Loucy (cell line): ENCODE results near the gene C10orf67.

Experiments
- H2AFZ ChIP-seq: fragments of 200-600 bp; sonication (generic); 2 replicates; pipeline ENCODE4 v1.6.0; 2016; ENCODE audit warnings: antibody characterized with exemption, mild to moderate bottlenecking, low read length, moderate library complexity
- H3F3A ChIP-seq: fragments of 200-600 bp; 2 replicates; pipeline ENCODE4 v1.6.0; 2016; ENCODE audit warnings: antibody characterized with exemption, low read depth, mild to moderate bottlenecking
- H3K27me3 ChIP-seq: fragments of 200-600 bp; sonication (generic); 2 replicates; pipeline ENCODE4 v1.6.1; 2014; ENCODE audit warnings: low read length, mild to moderate bottlenecking; ENCODE audit not compliant: insufficient read depth, poor library complexity, severe bottlenecking
- H3K36me3 ChIP-seq: fragments of 200-600 bp; sonication (generic); 2 replicates; pipeline ENCODE4 v1.6.1; 2016; ENCODE audit warnings: low read length; ENCODE audit not compliant: insufficient read depth
- H3K4me1 ChIP-seq: fragments of 200-600 bp; sonication (generic); 2 replicates; pipeline ENCODE4 v1.5.1; 2014; ENCODE audit warnings: low read length, mild to moderate bottlenecking; ENCODE audit not compliant: insufficient read depth, poor library complexity, severe bottlenecking
- H3K4me2 ChIP-seq: fragments of 200-600 bp; sonication (generic); 2 replicates; pipeline ENCODE4 v1.6.0; 2014; ENCODE audit warnings: antibody characterized with exemption, low read length, low read depth, mild to moderate bottlenecking; ENCODE audit not compliant: poor library complexity, severe bottlenecking
- H3K4me3 ChIP-seq: fragments of 200-600 bp; sonication (generic); 2 replicates; pipeline ENCODE4 v1.5.1; 2014; ENCODE audit warnings: low read length, mild to moderate bottlenecking, mixed read lengths; ENCODE audit not compliant: poor library complexity, severe bottlenecking
- H3K79me2 ChIP-seq: fragments of 200-600 bp; sonication (generic); 2 replicates; pipeline ENCODE4 v1.6.1; 2014; ENCODE audit warnings: low read length; ENCODE audit not compliant: insufficient read depth
- H3K9ac ChIP-seq: fragments of 200-600 bp; sonication (generic); 2 replicates; pipeline ENCODE4 v1.6.0; 2014; ENCODE audit warnings: mild to moderate bottlenecking, low read depth, low read length, moderate library complexity; ENCODE audit not compliant: poor library complexity, severe bottlenecking
- H3K9me2 ChIP-seq: fragments of 200-600 bp; sonication (generic); replicated peaks from 2 replicates; pipeline ENCODE4 v1.6.1; 2016; ENCODE audit warnings: low read depth, low read length, mixed read lengths
- H3K9me3 ChIP-seq: fragments of 200-600 bp; sonication (generic); 2 replicates; pipeline ENCODE4 v1.6.1; 2014; ENCODE audit warnings: mild to moderate bottlenecking, antibody characterized with exemption, low read length, low read depth; ENCODE audit not compliant: insufficient read depth
- H4K20me1 ChIP-seq: fragments of 200-600 bp; sonication (generic); 2 replicates; pipeline ENCODE4 v1.6.0; 2014; ENCODE audit warnings: antibody characterized with exemption, low read length, mild to moderate bottlenecking; ENCODE audit not compliant: insufficient read depth, poor library complexity, severe bottlenecking
- EZH2phosphoT487 ChIP-seq: fragments of 200-600 bp; IDR thresholded peaks from 2 replicates; pipeline ENCODE4 v1.6.1; 2018; ENCODE audit warnings: antibody characterized with exemption, mild to moderate bottlenecking, moderate library complexity, borderline replicate concordance
- TF ChIP-seq, protein P1 (sequence below): fragments of 200-600 bp; sonication (generic); conservative IDR thresholded peaks from 2 replicates; pipeline ENCODE4 v1.5.1; 2014; ENCODE audit warnings: mild to moderate bottlenecking, antibody characterized with exemption, low read length

C10orf67 gene

DNA sequence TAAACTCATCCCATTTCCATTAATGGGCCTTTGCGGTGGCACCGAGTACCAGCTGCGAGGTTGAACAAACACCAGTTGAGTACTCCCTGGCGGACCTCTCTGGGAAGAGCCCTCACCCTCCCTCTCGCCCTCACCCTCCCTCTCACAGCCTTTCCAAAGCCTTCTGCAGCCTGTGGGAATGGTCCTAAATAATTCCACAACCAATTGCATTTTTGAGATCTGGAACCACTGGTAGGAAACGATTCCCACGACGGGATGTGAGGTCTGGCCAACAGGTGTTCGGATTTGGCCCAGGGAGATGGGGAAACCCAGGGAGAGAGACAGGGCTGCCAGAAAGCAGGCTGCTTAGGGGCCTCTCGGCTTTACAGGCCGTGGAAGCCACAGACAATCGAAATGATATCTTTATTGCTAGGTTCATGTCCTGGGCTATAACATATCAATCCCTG lies 147.2 kb downstream of the C10orf67 start:
- Histone ChIP-seq H3K9ac (no peak overlapping the region), H3K4me3 (no peak overlapping the region), H3K9me2 (no peaks in the 10 kb centered on the region), H3K4me1 (peaks cover 5% of the 10 kb centered on the region), H3K4me2 (no peak overlapping the region), H4K20me1 (no peaks in the 10 kb centered on the region), H3F3A (no peaks in the 10 kb centered on the region), H2AFZ (no peak overlapping the region), H3K36me3 (no peaks in the 10 kb centered on the region), H3K9me3 (no peaks in the 10 kb centered on the region), H3K27me3 (peaks cover 1% of the 10 kb centered on the region), H3K79me2 (no peaks in the 10 kb centered on the region)
- TF ChIP-seq, protein P1, sequence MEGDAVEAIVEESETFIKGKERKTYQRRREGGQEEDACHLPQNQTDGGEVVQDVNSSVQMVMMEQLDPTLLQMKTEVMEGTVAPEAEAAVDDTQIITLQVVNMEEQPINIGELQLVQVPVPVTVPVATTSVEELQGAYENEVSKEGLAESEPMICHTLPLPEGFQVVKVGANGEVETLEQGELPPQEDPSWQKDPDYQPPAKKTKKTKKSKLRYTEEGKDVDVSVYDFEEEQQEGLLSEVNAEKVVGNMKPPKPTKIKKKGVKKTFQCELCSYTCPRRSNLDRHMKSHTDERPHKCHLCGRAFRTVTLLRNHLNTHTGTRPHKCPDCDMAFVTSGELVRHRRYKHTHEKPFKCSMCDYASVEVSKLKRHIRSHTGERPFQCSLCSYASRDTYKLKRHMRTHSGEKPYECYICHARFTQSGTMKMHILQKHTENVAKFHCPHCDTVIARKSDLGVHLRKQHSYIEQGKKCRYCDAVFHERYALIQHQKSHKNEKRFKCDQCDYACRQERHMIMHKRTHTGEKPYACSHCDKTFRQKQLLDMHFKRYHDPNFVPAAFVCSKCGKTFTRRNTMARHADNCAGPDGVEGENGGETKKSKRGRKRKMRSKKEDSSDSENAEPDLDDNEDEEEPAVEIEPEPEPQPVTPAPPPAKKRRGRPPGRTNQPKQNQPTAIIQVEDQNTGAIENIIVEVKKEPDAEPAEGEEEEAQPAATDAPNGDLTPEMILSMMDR = no peak
- no peak for TF ChIP-seq EZH2phosphoT487

DNA sequence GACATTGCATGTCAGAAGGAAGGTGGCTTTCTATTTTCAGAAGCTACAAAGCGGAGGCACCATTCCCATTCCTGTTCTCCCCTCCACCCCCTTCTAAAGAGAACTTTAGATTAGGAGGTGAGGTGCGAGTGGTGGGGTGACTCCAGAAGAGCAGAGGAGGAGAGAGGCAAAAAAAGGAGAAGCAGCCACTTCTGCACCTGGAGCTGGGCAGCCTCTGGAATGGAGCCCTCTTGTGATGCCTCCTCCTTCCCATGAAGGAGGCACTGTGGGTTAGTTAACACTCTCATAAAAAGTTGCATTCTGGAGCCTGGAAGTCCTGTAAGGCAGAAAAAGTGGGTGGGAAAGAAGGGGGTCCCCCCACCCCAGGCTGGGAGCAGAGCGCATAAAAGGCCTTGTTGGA lies 147.7 kb downstream of the C10orf67 start:
- Histone ChIP-seq H3K4me3 (no peak overlapping the region), H3K27me3 (no peaks in the 10 kb centered on the region), H3K9ac (no peak overlapping the region), H3K4me1 (peaks cover 5% of the 10 kb centered on the region), H3K9me2 (no peaks in the 10 kb centered on the region), H4K20me1 (no peaks in the 10 kb centered on the region), H3K4me2 (no peak overlapping the region), H3K36me3 (no peaks in the 10 kb centered on the region), H3K79me2 (no peaks in the 10 kb centered on the region), H3K9me3 (no peaks in the 10 kb centered on the region), H2AFZ (no peak overlapping the region), H3F3A (no peaks in the 10 kb centered on the region)
- TF ChIP-seq, protein P1 = no peak
- TF ChIP-seq EZH2phosphoT487 = no peak

DNA sequence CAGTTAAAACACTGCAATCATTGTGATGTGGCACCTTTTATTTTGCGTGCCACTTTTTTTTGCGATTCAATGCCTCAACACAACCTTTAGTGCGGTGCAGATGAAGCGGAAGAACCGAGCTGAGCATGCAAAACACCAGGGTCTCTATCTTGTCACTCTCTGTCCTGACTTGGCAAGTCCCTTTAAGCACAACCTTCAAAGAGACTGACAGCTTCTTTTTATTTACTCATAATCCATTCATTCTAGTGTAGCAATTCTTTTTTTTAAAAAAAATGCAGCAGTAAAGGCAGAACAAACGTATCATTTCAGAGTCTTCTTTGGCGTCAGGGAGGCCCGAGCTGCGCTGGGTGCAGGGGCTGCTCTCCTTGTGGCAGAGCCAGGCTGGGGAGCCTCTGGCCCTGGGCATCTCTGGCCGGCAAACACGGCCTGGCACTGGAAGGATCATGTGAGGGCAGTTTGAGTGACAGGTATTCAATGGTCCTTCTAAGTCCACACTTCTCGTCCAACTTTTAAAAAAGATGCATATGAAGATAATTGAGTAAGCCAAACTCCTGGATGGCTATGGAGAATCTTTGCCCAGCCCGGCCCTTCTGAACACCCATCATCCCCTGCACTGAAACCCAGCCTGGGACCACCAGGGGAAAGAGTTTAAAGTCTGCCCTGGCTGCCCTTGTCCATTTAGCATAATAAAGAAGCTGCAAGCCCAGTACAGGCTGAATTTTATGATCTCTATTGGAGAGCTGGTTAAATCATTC lies 148.6 kb downstream of the C10orf67 start:
- TF ChIP-seq, protein P1 = no peak
- no peak for TF ChIP-seq EZH2phosphoT487
- no peaks in the 10 kb centered on the region for H3K79me2 ChIP-seq
- peaks cover 5% of the 10 kb centered on the region for H3K4me1 ChIP-seq
- no peak overlapping the region for H2AFZ ChIP-seq
- no peaks in the 10 kb centered on the region for H3F3A ChIP-seq
- no peaks in the 10 kb centered on the region for H3K9me2 ChIP-seq
- H4K20me1 ChIP-seq = no peaks in the 10 kb centered on the region
- no peak overlapping the region for H3K9ac ChIP-seq
- H3K4me3 ChIP-seq = no peak overlapping the region
- H3K27me3 ChIP-seq = no peaks in the 10 kb centered on the region
- H3K36me3 ChIP-seq = no peaks in the 10 kb centered on the region
- no peaks in the 10 kb centered on the region for H3K9me3 ChIP-seq
- H3K4me2 ChIP-seq = no peak overlapping the region
